GM21723 (cell line): ENCODE measurements around the gene RYR3.
"Not testable (repeated sequence)": the region's sequence is repeated elsewhere in the genome, so short reads cannot be mapped to it uniquely, and the experiment has no call there.

Experiments
- ATAC-seq: cut with Tn5 transposase; IDR thresholded peaks from one replicate; pipeline ENCODE4 v1.9.1; 2021; ENCODE audit warnings: mild to moderate bottlenecking, moderate library complexity; ENCODE audit not compliant: unreplicated experiment

The RYR3 gene

DNA sequence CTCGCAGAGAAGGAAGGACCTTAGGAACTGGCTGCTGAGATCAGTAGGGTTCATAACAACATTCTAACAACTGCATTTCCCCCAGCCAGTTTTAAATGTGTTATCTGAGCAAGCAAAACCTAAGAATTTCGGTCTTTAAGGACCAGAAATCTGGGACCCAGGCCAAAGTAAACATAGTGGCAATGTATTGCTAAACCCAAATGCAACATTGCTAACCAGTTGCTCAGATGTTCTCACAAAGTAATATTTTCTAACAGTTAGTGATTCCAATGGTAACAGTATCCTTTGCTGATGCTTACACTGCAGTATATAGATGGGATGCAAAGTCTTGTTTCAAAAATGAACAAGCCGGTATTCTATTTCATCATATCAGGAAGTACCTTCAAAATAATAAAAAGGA, 254.3 kb downstream of the RYR3 start:
- no peak for ATAC-seq

DNA sequence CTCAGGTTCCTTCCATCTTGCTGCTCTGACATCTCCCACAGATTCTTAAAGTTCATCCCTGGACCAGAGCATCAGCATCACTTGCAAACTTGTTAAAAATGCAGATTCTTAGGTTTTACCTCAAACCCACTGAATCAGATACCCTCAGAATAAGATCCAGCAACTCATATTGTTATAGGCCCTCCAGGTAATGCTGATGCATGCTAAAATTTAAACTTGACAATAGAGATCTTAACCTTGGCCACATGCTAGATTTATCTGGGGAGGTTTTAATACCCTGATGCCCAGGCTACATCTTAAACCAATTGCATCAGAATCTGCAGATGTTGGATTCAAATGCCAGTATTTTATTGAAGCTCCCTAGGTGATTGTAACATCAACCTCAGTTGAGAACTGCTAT, 256.9 kb downstream of the RYR3 start:
- no peak for ATAC-seq

DNA sequence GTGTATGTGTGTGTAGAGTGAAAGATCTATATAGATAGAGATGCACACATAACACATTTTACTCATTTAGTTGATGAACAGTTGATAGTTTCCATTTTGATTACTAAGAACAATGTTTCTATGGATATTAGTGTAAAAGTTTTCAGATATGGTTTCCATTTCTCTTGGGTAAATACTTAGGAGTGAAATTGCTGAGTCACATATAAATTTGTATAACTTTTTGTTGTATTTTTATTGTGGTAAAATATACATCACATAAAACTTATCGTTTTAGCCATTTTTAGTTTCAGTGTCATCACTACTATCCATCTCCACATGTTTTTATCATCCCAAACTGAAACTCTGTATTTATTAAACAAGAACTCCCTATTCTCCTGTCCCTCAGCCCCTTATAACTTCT, 258.3 kb downstream of the RYR3 start:
- ATAC-seq, result no peak

DNA sequence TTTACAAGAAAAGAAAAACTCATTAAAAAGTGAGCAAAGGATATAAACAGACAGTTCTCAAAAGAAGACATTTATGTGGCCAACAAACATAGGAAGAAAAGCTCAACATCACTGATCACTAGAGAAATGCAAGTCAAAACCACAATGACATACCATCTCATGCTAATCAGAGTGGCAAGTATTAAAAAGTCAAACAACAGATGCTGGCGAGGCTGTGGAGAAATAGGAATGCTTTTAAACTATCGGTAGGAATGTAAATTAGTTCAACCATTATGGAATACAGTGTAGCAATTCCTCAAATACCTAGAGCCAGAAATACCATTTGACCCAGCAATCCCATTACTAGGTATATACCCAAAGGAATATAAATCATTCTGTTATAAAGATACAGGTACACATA, 267.1 kb downstream of the RYR3 start:
- ATAC-seq, result not testable (repeated sequence)

DNA sequence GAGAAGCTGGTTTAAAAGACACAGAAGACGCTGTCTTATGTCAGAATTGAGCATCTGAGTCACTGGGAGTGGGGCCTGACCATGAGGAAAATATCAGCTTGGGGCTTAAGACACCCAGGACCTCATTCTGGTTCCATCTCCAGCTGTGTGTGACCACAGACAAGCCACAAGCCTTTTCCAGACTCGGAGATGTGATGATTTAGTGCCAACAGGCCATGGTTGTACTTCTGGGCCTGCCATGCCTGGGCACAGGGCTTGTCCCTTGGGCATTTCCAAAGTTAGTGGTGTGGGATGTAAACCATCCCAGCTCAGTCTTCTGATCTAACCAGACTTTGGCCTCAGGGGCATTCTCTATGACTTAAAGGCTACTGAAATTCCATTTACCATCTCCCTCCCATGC, 269.8 kb downstream of the RYR3 start:
- ATAC-seq, result no peak

DNA sequence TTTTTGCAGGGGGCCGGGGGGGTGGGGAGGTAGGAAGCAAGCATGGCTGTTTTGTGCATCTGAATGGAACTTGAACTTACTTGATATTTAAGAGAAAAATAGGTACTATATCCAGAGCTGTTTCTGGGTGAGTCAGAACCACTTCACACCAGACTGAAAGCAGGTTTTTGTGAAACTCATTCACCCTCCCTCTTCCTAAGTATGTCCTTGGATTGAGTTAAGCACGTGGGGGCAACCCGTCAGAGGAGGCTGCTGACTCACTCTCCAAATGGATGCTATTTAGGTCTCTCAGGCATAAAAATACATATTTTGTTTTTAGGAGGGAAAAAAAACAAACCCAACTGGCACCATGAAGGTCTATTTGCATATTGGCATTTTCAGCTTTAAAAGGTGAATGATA, 270.3 kb downstream of the RYR3 start:
- ATAC-seq, result no peak

DNA sequence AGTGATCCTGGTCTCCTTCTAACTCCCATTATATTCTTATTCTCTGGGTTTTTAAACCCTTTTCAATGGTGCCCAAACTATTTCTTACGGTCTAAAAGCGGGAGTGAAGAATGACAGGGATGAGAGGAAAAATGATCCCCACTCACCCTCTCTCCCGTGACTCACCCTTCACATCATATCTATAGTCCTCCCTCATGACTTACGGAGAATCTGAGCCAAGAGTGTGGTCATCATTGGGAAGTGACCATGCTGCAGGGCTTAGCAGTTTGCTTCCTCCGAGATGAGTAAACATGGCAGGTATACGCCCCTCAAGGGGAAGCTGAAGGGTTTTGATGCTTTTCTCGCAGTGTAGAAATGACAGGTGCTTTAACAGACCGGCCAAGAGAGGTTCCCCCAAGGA, 274.0 kb downstream of the RYR3 start:
- no peak for ATAC-seq

DNA sequence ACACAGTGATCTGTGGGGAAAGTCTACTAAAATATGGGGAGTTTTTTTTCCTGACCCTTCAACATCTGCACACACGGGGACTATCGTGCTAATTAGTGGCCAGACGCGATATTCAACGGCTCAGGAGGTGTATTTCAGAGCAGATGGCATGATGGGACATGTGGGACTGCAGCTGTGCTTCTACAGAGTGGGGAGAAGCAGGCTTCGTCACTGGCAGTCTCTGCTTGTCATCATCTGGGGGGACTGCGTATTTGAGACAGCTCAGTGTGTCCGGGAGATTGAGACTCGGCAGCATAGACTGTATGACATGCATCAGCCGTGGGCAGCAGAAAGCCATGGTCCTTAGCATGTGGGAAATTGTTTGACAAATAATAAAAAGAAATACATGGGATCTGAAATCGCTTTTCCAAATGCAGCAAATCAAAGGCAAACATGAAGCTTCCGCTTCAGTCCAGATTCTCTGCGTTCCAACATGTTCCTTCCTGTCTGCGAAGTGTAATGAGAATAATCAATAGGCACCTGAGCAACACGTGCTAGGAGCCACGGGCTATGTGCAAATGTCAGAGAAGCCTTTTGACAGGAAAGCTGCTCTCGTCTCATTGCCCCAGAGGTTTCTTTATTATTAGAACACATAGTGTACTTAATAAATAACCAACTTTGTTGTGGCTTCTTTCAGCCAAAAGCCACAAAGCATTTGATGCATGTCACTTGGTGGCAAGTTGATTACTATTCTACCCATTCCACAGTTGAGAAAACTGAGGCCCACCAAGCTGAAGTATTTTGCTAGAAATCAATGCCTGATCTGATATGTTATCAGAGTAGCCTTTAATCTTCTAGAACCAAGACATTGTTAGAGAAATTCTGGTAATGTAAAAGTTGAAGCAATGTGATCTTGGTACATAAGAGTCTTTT, 276.3 kb downstream of the RYR3 start:
- no peak for ATAC-seq

DNA sequence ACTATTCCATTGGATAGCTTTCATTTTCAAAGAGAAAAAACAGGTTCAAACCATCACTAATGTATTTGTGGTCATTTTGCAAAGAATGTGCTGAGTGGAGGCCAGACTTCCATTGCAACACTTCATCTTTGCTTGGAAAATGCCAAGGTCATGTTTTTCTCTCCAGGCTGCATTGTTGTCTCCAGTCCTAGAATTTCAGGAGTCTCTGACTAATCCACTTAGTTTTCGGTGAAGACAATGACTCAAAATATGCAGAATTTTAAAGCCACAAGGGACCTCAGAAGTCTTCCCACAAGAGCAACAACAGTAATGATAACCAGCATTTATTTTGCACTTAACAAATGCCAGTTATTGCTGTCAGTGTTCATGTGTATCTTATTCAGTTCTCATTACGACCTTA, 277.0 kb downstream of the RYR3 start:
- ATAC-seq, result no peak

DNA sequence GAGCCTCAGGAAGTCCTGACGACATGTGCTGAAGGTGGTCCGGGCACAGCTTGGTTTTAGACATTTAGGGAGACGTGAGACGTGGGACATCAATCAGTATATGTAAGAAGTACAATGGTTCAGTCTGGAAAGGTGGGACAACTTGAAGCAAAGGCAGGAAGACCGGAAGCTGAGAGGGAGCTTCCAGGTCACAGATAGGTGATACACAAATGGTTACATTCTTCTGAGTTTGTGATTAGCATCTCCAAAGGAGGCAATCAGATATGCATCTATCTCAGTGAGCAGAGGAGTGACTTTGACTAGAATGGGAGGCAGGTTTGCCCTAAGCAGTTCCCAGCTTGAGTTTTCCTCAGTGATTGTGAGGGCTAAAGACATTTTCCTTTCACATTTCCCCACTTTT, 282.1 kb downstream of the RYR3 start:
- no peak for ATAC-seq

DNA sequence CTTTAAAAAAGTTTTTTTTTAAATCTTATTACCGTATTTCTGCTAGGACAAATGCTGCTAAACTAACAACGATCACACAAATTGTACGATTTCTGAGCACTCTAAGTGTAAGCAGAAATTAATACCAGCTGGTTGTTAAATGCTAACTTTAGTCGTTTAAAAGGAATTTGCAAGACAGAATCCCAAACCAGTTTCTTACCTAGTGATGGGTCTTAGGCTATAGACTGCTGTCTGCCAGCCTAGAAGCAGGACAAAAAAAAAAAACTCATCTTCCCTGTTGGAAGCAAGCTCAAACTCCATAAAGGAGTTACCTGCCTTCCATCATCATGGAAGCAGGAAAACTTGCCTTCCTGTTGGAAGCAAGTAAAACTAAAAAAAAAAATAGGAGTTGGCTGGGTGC, 287.6 kb downstream of the RYR3 start:
- ATAC-seq, result not testable (repeated sequence)

DNA sequence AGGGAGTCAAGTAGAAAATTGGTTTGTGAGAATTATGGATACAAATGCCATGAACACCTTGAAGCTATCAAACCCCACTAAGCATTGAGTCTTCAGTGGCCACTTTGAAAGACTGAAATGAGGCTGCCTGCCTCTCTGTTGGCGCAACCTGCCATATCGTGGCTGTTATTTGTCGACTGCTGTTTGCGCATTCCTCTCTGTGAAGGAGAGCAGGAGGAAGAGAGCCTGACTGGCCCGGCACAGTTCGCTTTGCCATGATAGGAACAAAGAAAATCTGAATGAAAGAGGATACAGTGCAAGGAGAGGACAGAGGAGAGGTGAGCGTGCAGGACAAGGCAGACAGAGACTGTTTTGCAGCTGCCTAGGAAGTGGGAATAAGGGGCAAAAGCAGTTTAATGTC, 289.4 kb downstream of the RYR3 start:
- ATAC-seq, result no peak

DNA sequence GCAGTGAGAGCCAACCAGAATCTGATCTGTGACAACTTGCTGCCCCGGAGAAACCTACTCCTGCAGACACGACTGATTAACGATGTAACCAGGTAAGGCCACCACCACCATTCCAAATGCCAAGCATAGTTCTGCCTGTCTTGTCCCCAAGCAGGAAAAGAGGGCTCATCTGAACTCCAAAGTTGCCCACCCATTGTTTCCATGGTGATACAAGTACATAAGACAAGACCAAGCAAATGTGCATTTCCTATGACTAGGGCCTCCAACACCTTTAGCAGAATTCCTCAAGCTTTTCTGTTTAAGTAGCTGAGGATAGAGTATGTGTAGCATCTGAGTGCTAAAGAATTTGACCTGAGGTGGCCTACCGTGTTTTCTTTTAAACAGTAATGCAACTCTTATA, 290.7 kb downstream of the RYR3 start:
- ATAC-seq, result no peak

DNA sequence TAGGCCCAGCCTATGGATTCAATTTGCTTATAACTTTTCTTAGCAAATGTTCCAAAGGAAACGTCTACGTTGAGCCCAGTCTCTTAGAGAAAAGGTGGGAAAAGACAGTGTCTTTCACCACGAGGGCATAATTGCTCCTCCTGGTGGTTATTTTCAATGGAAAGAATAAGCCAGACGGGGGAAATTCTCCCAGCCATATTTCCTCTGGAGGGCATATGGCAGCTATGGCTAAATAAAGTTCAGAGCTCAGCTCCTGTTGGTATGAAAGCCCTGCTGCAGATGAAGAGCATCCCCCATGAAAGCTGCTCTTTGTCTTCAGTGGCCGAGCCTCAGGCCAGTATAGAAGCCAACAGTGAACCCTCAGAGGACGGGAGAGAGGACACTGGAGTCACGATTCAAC, 297.9 kb downstream of the RYR3 start:
- no peak for ATAC-seq

DNA sequence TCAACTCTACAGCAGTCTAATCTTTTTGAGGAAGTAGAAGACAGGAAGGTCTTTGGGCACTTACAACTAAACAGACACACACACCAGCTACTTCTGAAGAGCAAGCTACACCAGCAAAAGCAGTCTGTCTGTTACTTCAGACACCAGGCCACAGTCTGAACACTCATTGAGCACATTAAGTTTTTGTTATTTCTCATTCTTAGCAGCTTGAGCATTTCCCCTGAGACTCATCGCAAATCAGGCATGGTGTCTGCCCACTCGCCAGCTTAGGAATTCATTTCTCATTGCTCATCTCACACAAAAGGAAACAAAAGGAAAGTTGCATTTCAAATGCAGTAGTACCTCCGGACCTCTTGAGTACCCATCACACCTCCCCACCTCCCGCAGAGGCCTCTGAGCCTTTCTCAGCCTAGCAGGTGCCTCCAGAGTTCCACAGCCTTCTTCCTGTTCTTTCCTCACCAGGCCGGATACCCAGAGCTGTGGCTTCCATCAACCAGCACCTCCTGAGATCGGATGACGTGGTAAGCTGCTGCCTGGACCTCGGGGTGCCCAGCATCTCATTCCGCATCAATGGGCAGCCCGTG, 302.0 kb downstream of the RYR3 start:
- no peak for ATAC-seq

DNA sequence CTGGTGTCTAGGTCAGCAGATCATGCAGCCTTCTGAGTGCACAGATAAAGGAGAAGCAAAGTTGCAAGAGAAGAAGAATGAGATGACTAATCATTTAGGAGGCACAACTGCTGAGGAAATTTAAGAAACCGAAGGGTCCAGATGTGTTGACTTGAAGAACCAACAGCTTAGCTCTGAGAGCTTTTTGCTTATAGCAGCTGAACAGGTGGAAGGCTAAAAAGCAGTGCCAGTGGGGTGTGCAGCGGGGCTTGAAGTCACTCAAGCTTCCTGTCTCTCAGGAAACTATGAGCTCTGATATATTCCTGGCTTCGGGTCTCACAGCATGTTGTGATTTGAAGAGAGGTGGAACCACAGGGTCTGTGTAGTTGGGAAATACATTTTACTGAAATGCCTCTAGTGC, 305.7 kb downstream of the RYR3 start:
- no peak for ATAC-seq

DNA sequence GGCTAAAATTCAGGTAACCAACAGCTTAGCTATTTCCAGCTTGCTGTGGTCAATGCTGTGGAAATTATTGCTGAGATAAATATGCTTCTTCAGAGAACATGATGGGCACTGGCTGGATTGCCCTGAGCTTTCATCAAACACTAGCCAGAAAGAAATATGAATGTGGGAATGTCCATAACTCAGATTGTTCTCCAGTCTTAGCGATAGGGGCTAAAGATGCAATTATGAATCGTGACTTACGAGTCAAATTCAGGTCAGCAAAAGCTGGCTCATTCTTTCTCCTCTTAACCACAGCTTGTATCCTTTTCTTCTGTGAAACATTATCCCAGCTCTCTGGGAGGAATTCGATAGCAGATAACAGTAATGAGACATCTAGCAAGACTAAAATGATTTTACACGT, 307.6 kb downstream of the RYR3 start:
- no peak for ATAC-seq

DNA sequence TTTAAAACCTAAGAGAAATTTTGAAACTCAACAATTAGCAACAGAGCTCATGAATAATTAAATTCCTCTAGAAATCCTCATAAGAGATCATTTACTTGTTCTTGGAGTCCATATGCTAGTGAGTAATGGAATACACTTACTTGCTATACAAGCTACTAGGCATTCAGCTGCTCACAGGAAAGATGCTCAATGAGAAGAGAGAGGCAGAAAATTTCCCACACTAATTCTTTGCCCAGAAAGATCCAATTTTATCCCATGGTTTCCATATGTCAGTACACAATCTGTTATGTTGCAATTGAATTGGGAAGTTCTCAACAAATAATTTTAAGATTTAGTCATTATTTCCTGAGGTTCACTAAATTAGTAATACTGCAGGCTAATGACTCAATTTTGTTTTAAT, 310.4 kb downstream of the RYR3 start:
- no peak for ATAC-seq

DNA sequence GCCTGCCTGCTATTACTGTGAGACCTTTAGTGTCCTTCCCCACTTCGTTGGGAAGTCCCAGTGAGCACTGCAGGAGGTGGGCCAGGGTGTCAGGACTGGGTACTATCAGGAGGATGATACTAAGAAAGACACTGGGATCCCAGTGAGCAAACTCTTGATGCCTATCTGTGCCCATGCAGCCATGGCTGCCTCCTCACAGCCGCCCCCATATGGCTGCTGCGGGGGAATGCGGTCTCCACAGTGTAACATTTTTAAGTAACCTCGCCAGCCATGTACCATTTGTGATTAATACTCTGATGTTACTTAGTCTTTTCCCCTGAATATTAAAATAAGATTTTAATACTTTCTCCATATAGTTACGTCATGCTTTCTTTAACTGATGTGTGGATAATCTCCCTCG, 312.2 kb downstream of the RYR3 start:
- no peak for ATAC-seq

DNA sequence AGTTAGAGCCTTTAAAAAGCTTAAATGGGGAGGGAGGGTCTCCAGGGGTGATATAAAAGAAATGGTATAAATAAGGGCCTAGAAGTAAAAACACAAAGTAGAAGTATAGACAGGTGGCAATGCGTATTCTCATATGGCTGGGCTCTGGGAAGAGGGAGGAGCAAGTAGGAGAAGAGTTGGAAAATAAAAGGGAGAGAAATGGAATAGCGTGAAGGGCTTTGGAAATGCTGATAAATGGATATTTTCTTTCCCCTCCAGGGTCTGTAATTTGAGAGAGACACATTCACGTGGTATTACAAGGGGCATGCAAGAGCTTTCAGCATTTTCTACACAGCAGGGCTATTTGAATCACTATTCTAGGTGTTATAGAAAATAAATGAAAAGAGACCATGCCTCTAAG, 313.7 kb downstream of the RYR3 start:
- ATAC-seq, result no peak

DNA sequence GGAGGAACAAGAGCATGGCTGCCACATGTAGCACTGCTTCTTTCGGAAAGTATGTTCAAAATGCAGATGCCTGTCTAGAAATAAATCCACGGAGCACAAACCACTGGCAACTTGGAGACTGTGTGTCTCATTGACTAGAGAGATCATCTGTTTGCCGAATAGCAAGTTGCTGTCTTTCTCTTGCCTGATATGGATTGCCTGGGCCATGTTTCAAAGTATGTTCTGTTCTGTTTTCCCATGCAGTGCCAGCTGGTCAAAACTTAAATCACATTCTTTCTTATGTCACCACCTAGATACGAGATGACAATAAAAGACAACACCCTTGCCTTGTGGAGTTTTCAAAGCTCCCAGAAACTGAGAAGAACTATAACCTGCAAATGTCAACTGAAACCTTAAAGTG, 318.9 kb downstream of the RYR3 start:
- ATAC-seq, result no peak

DNA sequence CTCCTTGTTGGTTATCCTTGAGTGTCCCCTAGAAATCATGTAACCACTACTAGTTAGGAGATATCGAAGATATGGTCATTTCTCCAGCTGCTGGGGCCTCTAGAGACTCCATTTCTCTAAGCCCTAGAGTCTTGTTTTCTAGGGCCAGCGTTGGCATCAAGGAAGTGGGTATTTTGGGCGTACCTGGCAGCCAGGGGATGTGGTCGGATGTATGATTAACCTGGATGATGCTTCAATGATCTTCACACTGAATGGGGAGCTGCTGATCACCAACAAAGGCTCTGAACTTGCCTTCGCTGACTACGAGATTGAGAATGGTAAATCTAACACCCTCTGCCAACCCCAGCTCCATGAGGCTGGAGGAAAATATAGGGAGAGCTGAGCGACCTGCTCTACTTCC, 325.5 kb downstream of the RYR3 start:
- ATAC-seq, result no peak

DNA sequence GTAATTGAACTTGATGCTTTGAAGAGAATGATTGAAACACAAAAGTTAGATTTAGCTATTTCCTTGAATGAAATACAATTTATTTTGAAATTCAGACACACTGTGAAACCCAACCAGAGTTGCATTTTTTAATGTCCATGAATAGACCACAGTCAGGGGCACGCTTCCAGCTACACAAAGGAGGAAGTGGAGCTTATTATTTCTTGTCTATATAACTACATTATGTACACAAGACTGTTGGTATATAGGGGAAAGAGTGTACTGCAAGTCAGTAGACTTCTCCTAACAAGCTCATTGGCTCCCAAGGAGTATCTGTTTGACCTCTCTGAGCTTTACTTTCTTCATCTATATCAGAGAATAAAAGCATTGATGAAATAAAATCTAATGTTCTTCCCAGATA, 326.2 kb downstream of the RYR3 start:
- ATAC-seq, result no peak
